DOHH2 (cell line): ENCODE results near the gene CAMK1G.

Experiments
- H3F3A ChIP-seq: fragments of 200-600 bp; sonication (generic), shearing (Covaris generic); 2 replicates; pipeline ENCODE4 v1.6.0; 2016; ENCODE audit warnings: antibody characterized with exemption, mild to moderate bottlenecking; ENCODE audit not compliant: control insufficient read depth, insufficient read depth
- H3K27ac ChIP-seq: fragments of 200-600 bp; sonication (generic); 2 replicates; pipeline ENCODE4 v1.5.1; 2014; ENCODE audit warnings: low read depth, mild to moderate bottlenecking, low read length, moderate library complexity
- H3K27me3 ChIP-seq: fragments of 200-600 bp; sonication (generic); 2 replicates; pipeline ENCODE4 v1.6.1; 2014; ENCODE audit warnings: mild to moderate bottlenecking, low read length, mixed read lengths; ENCODE audit not compliant: control insufficient read depth
- H3K36me3 ChIP-seq: fragments of 200-600 bp; sonication (generic); 2 replicates; pipeline ENCODE4 v1.6.1; 2014; ENCODE audit warnings: mild to moderate bottlenecking, low read length, moderate library complexity, mixed read lengths; ENCODE audit not compliant: control insufficient read depth
- H3K4me1 ChIP-seq: fragments of 200-600 bp; sonication (generic); 2 replicates; pipeline ENCODE4 v1.6.1; 2014; ENCODE audit warnings: mild to moderate bottlenecking, low read length, mixed read lengths; ENCODE audit not compliant: control insufficient read depth
- H3K4me2 ChIP-seq: fragments of 200-600 bp; sonication (generic); 2 replicates; pipeline ENCODE4 v1.6.0; 2014; ENCODE audit warnings: mild to moderate bottlenecking, low read length, moderate library complexity
- H3K4me3 ChIP-seq: fragments of 200-600 bp; sonication (generic); 2 replicates; pipeline ENCODE4 v1.5.1; 2014; ENCODE audit warnings: mild to moderate bottlenecking, low read length, mixed read lengths
- H3K79me2 ChIP-seq: fragments of 200-600 bp; sonication (generic); 2 replicates; pipeline ENCODE4 v1.6.1; 2014; ENCODE audit warnings: mild to moderate bottlenecking, low read length, mixed read lengths; ENCODE audit not compliant: control insufficient read depth
- H3K9me2 ChIP-seq: fragments of 200-600 bp; sonication (generic); replicated peaks from 2 replicates; pipeline ENCODE4 v1.6.1; 2014; ENCODE audit warnings: mild to moderate bottlenecking, low read length, mixed read lengths; ENCODE audit not compliant: control insufficient read depth
- H3K9me3 ChIP-seq: fragments of 200-600 bp; sonication (generic); 2 replicates; pipeline ENCODE4 v1.6.1; 2014; ENCODE audit warnings: antibody characterized with exemption, low read length, mixed read lengths; ENCODE audit not compliant: control insufficient read depth, insufficient read depth
- H4K20me1 ChIP-seq: fragments of 200-600 bp; sonication (generic); 2 replicates; pipeline ENCODE4 v1.6.0; 2014; ENCODE audit warnings: low read depth, mild to moderate bottlenecking, antibody characterized with exemption, low read length, moderate library complexity; ENCODE audit not compliant: control insufficient read depth, insufficient read depth
- EZH2phosphoT487 ChIP-seq: fragments of 200-600 bp; sonication (generic); IDR thresholded peaks from 2 replicates; pipeline ENCODE4 v1.6.1; 2017; ENCODE audit warnings: borderline replicate concordance, mild to moderate bottlenecking, antibody characterized with exemption, low read length, moderate library complexity, mixed read lengths
- TF ChIP-seq, protein P1 (sequence below): fragments of 200-600 bp; sonication (generic); IDR thresholded peaks from one replicate; pipeline ENCODE4 v1.5.1; 2014; ENCODE audit warnings: antibody characterized with exemption, mild to moderate bottlenecking, low read depth, low read length; ENCODE audit not compliant: poor library complexity, severe bottlenecking

CAMK1G gene

DNA sequence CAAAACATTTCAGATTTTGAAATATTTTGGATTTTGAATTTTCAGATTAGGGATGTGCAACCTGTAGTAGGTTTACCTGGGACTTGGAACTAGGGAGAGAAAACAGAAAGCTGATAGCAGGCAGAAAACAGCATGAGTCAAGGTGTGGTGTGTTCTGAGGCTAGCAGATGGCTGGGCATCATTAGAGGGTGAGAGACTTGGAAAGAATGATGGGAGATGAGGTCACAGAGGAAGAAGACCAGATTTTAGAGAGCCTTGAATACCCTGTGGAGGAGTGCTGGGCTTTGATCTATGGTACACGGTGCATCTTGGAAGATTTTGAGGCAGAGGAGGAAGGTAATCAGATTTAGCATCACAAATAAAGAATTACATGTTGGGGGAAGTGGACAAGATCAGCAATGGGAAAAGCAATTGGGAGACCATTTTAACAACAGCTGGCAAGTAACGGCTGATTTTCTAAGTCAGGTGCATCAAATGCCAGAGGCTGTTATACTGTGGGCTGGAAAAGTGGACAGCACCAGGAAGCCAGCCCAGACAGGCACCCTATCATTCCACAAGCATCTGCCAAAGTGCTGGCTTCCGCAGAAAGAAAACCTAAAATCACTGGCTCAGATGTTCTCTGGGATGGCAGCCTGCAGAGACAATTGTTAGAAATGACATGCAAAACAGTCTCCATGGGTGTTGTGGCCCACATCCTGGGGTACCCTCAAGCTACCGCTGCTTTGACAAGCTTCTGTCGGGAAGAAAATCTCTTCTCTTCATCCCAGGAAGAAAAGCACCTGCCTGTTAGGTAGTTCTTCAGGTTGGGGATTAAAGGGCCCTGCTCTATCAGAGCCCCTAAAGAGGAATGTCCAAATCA is 30.9 kb upstream of the CAMK1G start:
- Histone ChIP-seq H3K36me3 (no peaks in the 10 kb centered on the region), H3K27ac (no peak overlapping the region), H3K9me3 (no peaks in the 10 kb centered on the region), H3K9me2 (no peaks in the 10 kb centered on the region), H3K27me3 (no peaks in the 10 kb centered on the region), H3F3A (no peaks in the 10 kb centered on the region), H3K4me1 (no peaks in the 10 kb centered on the region), H3K79me2 (no peaks in the 10 kb centered on the region), H3K4me2 (no peak overlapping the region), H4K20me1 (no peaks in the 10 kb centered on the region), H3K4me3 (no peak overlapping the region)
- TF ChIP-seq, protein P1, sequence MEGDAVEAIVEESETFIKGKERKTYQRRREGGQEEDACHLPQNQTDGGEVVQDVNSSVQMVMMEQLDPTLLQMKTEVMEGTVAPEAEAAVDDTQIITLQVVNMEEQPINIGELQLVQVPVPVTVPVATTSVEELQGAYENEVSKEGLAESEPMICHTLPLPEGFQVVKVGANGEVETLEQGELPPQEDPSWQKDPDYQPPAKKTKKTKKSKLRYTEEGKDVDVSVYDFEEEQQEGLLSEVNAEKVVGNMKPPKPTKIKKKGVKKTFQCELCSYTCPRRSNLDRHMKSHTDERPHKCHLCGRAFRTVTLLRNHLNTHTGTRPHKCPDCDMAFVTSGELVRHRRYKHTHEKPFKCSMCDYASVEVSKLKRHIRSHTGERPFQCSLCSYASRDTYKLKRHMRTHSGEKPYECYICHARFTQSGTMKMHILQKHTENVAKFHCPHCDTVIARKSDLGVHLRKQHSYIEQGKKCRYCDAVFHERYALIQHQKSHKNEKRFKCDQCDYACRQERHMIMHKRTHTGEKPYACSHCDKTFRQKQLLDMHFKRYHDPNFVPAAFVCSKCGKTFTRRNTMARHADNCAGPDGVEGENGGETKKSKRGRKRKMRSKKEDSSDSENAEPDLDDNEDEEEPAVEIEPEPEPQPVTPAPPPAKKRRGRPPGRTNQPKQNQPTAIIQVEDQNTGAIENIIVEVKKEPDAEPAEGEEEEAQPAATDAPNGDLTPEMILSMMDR, result no peak
- no peak for TF ChIP-seq EZH2phosphoT487

DNA sequence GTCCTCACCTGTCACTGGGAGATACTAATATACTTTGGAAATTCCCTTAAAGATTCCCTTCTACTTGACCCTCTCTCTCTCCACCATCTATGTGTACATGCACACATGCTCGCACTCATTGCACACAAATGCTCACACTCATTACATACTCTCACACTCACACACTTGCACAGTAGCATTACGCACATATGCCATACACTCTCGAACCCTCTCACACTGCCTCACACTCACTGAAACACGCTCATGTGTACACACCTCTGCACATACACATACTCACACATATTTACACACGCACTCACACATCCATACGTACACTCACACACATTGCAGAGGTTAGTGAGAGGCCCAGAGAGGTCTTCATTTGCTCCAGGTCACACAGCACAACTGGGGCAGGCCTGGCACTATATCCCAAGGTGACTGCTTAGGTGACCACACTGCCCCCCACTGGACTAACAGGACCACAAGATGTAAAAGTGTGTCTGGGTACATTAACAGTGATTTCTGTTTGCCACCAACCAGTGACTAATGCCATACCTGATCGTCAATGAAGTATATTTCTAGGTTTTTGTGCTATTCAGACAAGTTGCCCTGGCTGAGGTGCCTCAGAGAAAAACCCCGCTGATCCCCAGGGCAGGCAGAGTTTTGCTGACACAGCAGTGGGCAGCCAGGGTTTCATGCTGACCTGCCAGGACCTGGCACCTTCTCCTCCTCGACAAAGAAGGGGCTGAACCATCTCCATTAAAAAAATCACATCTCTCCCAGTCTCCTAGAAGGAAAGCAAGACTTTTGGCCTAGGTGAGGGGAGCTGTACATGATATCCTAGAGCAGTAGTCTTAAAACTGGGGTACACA is 28.5 kb upstream of the CAMK1G start:
- no peaks in the 10 kb centered on the region for H3K9me3 ChIP-seq
- H3K79me2 ChIP-seq, result no peaks in the 10 kb centered on the region
- no peak overlapping the region for H3K4me2 ChIP-seq
- H3K27ac ChIP-seq, result no peak overlapping the region
- H3K4me1 ChIP-seq, result no peaks in the 10 kb centered on the region
- no peak overlapping the region for H3K4me3 ChIP-seq
- H4K20me1 ChIP-seq, result no peaks in the 10 kb centered on the region
- TF ChIP-seq EZH2phosphoT487, result no peak
- TF ChIP-seq, protein P1, result peak; percentile 35
- no peaks in the 10 kb centered on the region for H3K27me3 ChIP-seq
- H3F3A ChIP-seq, result no peaks in the 10 kb centered on the region
- H3K9me2 ChIP-seq, result no peaks in the 10 kb centered on the region
- H3K36me3 ChIP-seq, result no peaks in the 10 kb centered on the region

DNA sequence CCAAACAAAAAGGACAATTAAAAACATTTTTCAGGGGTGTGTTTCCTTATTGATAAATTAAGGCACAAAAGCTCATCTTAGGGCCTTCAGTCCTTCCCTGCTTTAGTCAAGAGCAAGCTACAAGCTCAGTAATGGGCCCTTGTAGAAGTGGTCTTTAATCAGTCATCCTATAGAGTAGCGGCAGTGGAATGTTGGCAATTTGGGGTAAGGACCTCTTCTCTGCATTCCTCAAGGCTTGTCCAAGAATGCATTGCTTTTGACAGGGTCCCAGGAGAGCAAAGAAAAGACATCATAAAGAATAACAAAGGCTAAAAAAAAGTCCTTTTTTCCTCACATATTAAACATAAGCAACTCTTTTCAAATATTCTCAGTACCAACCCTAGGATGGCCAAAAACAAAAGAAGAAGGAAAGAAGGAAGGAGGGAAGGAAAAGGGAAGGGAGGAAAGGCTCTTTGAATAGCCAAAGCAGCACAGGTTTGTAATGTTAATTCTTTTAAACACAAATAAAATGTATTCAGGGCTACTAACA is 27.3 kb upstream of the CAMK1G start:
- no peaks in the 10 kb centered on the region for H4K20me1 ChIP-seq
- TF ChIP-seq EZH2phosphoT487, result no peak
- TF ChIP-seq, protein P1, result no peak
- no peaks in the 10 kb centered on the region for H3K36me3 ChIP-seq
- H3K4me3 ChIP-seq, result no peak overlapping the region
- H3K27ac ChIP-seq, result no peak overlapping the region
- no peaks in the 10 kb centered on the region for H3K4me1 ChIP-seq
- H3K9me3 ChIP-seq, result no peaks in the 10 kb centered on the region
- no peaks in the 10 kb centered on the region for H3K27me3 ChIP-seq
- no peaks in the 10 kb centered on the region for H3K9me2 ChIP-seq
- H3K79me2 ChIP-seq, result no peaks in the 10 kb centered on the region
- no peaks in the 10 kb centered on the region for H3F3A ChIP-seq
- no peak overlapping the region for H3K4me2 ChIP-seq
